Neuronal stem cell (in vitro differentiated cells): Measurements from ENCODE around the gene STK36.

Experiments used
- DNase-seq: peaks from one replicate; pipeline ENCODE4 v3.0.0-alpha.2; 2013; ENCODE audit warnings: low spot score
- H2AFZ ChIP-seq: one replicate; pipeline ENCODE4 v1.6.1; 2013; ENCODE audit warnings: mild to moderate bottlenecking, low read length, inconsistent platforms
- H2AK5ac ChIP-seq: 2 replicates; pipeline ENCODE4 v1.6.1; 2013; ENCODE audit warnings: low read depth, mild to moderate bottlenecking, inconsistent platforms, low read length, moderate library complexity, mixed read lengths
- H2BK120ac ChIP-seq: 2 replicates; pipeline ENCODE4 v1.6.1; 2013; ENCODE audit warnings: low read depth, mild to moderate bottlenecking, inconsistent platforms, low read length, moderate library complexity, mixed read lengths
- H2BK12ac ChIP-seq: one replicate; pipeline ENCODE4 v1.6.1; 2013; ENCODE audit warnings: low read length, inconsistent platforms
- H2BK15ac ChIP-seq: 2 replicates; pipeline ENCODE4 v1.6.1; 2013; ENCODE audit warnings: mild to moderate bottlenecking, low read length, inconsistent platforms, mixed read lengths
- H2BK5ac ChIP-seq: one replicate; pipeline ENCODE4 v1.6.1; 2013; ENCODE audit warnings: inconsistent platforms, mild to moderate bottlenecking, low read length, moderate library complexity
- H3K14ac ChIP-seq: one replicate; pipeline ENCODE4 v1.6.1; 2013; ENCODE audit warnings: low read length, inconsistent platforms
- H3K18ac ChIP-seq: 2 replicates; pipeline ENCODE4 v1.6.1; 2013; ENCODE audit warnings: low read length, inconsistent platforms
- H3K23ac ChIP-seq: 2 replicates; pipeline ENCODE4 v1.6.1; 2013; ENCODE audit warnings: low read depth, mild to moderate bottlenecking, mixed read lengths, low read length, inconsistent platforms; ENCODE audit not compliant: poor library complexity
- H3K27ac ChIP-seq: replicated peaks from 3 replicates; pipeline ENCODE4 v1.5.1; 2013; ENCODE audit warnings: low read length, inconsistent platforms
- H3K27me3 ChIP-seq, 3 experiments: 2 replicates each; pipeline ENCODE4 v1.6.1; 2013; ENCODE audit warnings: low read length in 3 of 3, mild to moderate bottlenecking in 2 of 3, inconsistent platforms in 1 of 3, low read depth in 1 of 3, mixed read lengths in 1 of 3, moderate library complexity in 1 of 3; ENCODE audit not compliant: control insufficient read depth in 3 of 3, insufficient read depth in 3 of 3
- H3K36me3 ChIP-seq, 2 donors: replicated peaks in 1 of 2; 2 replicates each; pipeline ENCODE4 v1.6.1; 2013; ENCODE audit warnings: low read length in 2 of 2; ENCODE audit not compliant: control insufficient read depth in 2 of 2, insufficient read depth in 2 of 2
- H3K4ac ChIP-seq: 2 replicates; pipeline ENCODE4 v1.6.1; 2013; ENCODE audit warnings: inconsistent platforms, mild to moderate bottlenecking, low read length, moderate library complexity
- H3K4me1 ChIP-seq, 2 donors: 1 replicate in 1 of 2; 2 replicates in 1 of 2; pipeline ENCODE4 v1.6.1; 2013; ENCODE audit warnings: low read length in 2 of 2, low read depth in 1 of 2; ENCODE audit not compliant: control insufficient read depth in 2 of 2, insufficient read depth in 1 of 2
- H3K4me2 ChIP-seq: one replicate; pipeline ENCODE4 v1.6.1; 2013; ENCODE audit warnings: mild to moderate bottlenecking, low read length, inconsistent platforms; ENCODE audit not compliant: insufficient read depth, poor library complexity, severe bottlenecking
- H3K4me3 ChIP-seq, 2 donors: 2 replicates each; pipeline ENCODE4 v1.5.1; 2013; ENCODE audit warnings: low read length in 2 of 2, mild to moderate bottlenecking in 2 of 2, inconsistent platforms in 1 of 2, moderate library complexity in 1 of 2
- H3K79me1 ChIP-seq: one replicate; pipeline ENCODE4 v1.6.1; 2013; ENCODE audit warnings: low read depth, mild to moderate bottlenecking, inconsistent platforms, low read length, moderate library complexity
- H3K9ac ChIP-seq: one replicate; pipeline ENCODE4 v1.6.1; 2013; ENCODE audit warnings: mild to moderate bottlenecking, low read depth, low read length, inconsistent platforms; ENCODE audit not compliant: poor library complexity
- H3K9me3 ChIP-seq, 2 donors: replicated peaks in 1 of 2; 2 replicates each; pipeline versions ENCODE3 to v1.6.1; 2013; ENCODE audit warnings: low read length in 2 of 2, mild to moderate bottlenecking in 2 of 2, inconsistent platforms in 1 of 2, low read depth in 1 of 2, mixed read lengths in 1 of 2, moderate library complexity in 1 of 2; ENCODE audit not compliant: control insufficient read depth in 2 of 2, insufficient read depth in 1 of 2
- H4K8ac ChIP-seq: one replicate; pipeline ENCODE4 v1.6.1; 2013; ENCODE audit warnings: low read depth, mild to moderate bottlenecking, inconsistent platforms, low read length, moderate library complexity
- H4K91ac ChIP-seq: one replicate; pipeline ENCODE4 v1.6.1; 2013; ENCODE audit warnings: low read length, low read depth, mild to moderate bottlenecking, inconsistent platforms; ENCODE audit not compliant: poor library complexity
- WGBS, 2 donors: extraction: QIAGEN DNeasy Blood & Tissue Kit; methylation state at CpG; one replicate each; pipeline ENCODE4 v1.1.7; 2013; ENCODE audit warnings: missing lambda C conversion rate in 2 of 2, mixed read lengths in 1 of 2; ENCODE audit not compliant: insufficient read length in 2 of 2, insufficient replicate concordance in 1 of 2; ENCODE audit errors: extremely low coverage in 2 of 2; 5-methylcytosine and 5-hydroxymethylcytosine counted together

The STK36 gene

GRCh38 chr2:218708086-218708485, 36.2 kb downstream of the STK36 start:
- Histone ChIP-seq H3K9ac (no peak overlapping the region), H3K27me3 (no peaks in the 10 kb centered on the region), H2AFZ (no peak overlapping the region), H2AK5ac (no peak overlapping the region), H2BK120ac (no peak overlapping the region), H3K4me3 (no peak overlapping the region), H4K91ac (no peak overlapping the region), H3K14ac (no peak overlapping the region), H3K4me1 (peaks cover 2 to 5% of the 10 kb centered on the region in 2 donors), H3K4ac (no peak overlapping the region), H3K9me3 (no peaks in the 10 kb centered on the region), H3K27ac (no peak overlapping the region), H3K79me1 (peaks cover 4% of the 10 kb centered on the region), H2BK12ac (no peak overlapping the region), H3K23ac (no peak overlapping the region), H3K4me2 (no peak overlapping the region), H3K18ac (no peak overlapping the region), H3K36me3 (peaks cover 0 to 5% of the 10 kb centered on the region in 2 donors), H2BK15ac (no peak overlapping the region), H4K8ac (no peak overlapping the region), H2BK5ac (no peak overlapping the region)
- WGBS, 2 donors: no CpG with 5 or more reads among the region's 4 CpGs
- DNase-seq: no peak

GRCh38 chr2:218709908-218710307, 38.0 kb downstream of the STK36 start:
- Histone ChIP-seq H4K91ac (no peak overlapping the region), H2BK12ac (no peak overlapping the region), H3K14ac (no peak overlapping the region), H3K4ac (no peak overlapping the region), H2AFZ (peak overlapping the region; percentile 92), H3K36me3 (peaks cover 0 to 17% of the 10 kb centered on the region in 2 donors), H4K8ac (no peak overlapping the region), H3K27ac (no peak overlapping the region), H3K9me3 (no peaks in the 10 kb centered on the region), H3K9ac (no peak overlapping the region), H2BK15ac (no peak overlapping the region), H3K4me1 (peaks cover 2 to 5% of the 10 kb centered on the region in 2 donors), H2AK5ac (no peak overlapping the region), H3K4me2 (no peak overlapping the region), H2BK120ac (no peak overlapping the region), H3K27me3 (no peaks in the 10 kb centered on the region), H2BK5ac (no peak overlapping the region), H3K18ac (no peak overlapping the region), H3K79me1 (peaks cover 7% of the 10 kb centered on the region), H3K23ac (no peak overlapping the region), H3K4me3 (no peak overlapping the region)
- DNase-seq: no peak
- WGBS, 2 donors: no CpG with 5 or more reads among the region's 8 CpGs

GRCh38 chr2:218710334-218710686, 38.4 kb downstream of the STK36 start:
- no CpG with 5 or more reads among the region's 14 CpGs for WGBS, 2 donors
- Histone ChIP-seq H3K18ac (peak overlapping the region; percentile 84), H3K4me2 (peak overlapping the region; percentile 52), H3K14ac (no peak overlapping the region), H2AFZ (peak overlapping the region; percentile 92), H4K91ac (no peak overlapping the region), H3K27ac (no peak overlapping the region), H4K8ac (no peak overlapping the region), H3K4me1 (peaks cover 2 to 5% of the 10 kb centered on the region in 2 donors), H3K9me3 (no peaks in the 10 kb centered on the region), H3K36me3 (peaks cover 0 to 20% of the 10 kb centered on the region in 2 donors), H3K9ac (no peak overlapping the region), H3K23ac (no peak overlapping the region), H3K27me3 (no peaks in the 10 kb centered on the region), H2BK15ac (no peak overlapping the region), H3K79me1 (peaks cover 7% of the 10 kb centered on the region), H2BK120ac (no peak overlapping the region), H3K4me3 (peak overlapping the region; percentile 16 to 78), H2AK5ac (no peak overlapping the region), H2BK5ac (no peak overlapping the region), H2BK12ac (no peak overlapping the region), H3K4ac (no peak overlapping the region)
- no peak for DNase-seq

- Histone ChIP-seq H2AK5ac (peak within 1 kb of the TSS; percentile 56), H2AFZ (peak within 1 kb of the TSS; percentile 92), H2BK15ac (peak within 1 kb of the TSS; percentile 42), H3K23ac (peak within 1 kb of the TSS; percentile 98), H3K18ac (peak within 1 kb of the TSS; percentile 98), H3K4me2 (peak within 1 kb of the TSS; percentile 65), H2BK5ac (peak within 1 kb of the TSS; percentile 98), H3K4me3 (peak within 1 kb of the TSS; percentile 78 to 98), H3K27me3 (no peaks in the 10 kb centered on the region), H3K27ac (peak within 1 kb of the TSS; percentile 49), H4K91ac (no peak within 1 kb of the TSS), H3K4me1 (peaks cover 2 to 5% of the 10 kb centered on the region in 2 donors), H3K36me3 (peaks cover 0 to 26% of the 10 kb centered on the region in 2 donors), H3K9me3 (no peaks in the 10 kb centered on the region), H2BK120ac (peak within 1 kb of the TSS; percentile 32), H3K4ac (no peak within 1 kb of the TSS), H4K8ac (peak within 1 kb of the TSS; percentile 54), H3K9ac (peak within 1 kb of the TSS; percentile 95), H3K79me1 (peaks cover 7% of the 10 kb centered on the region), H3K14ac (peak within 1 kb of the TSS; percentile 99), H2BK12ac (no peak within 1 kb of the TSS)
- DNase-seq: peak; percentile 97
- WGBS, 2 donors: no CpG with 5 or more reads among the region's 74 CpGs
Observed at GRCh38 chr2:218710687-218711549, 39.0 kb downstream of the STK36 start, which contains the start of gene TTLL4. TTLL4 (plus strand) TSS chr2:218710835; CDS start chr2:218737677, 26,842 bp downstream.
